Measurements from ENCODE around the gene PIGW. TPM values are rescaled to one million over a fixed set of nuclear protein-coding genes. Genes with fewer than 3 reads are reported as not detected.

PIGW gene
- total and polyA plus RNA-seq, 2 of the 8 experiments (the other 6 are each of a cell fraction or from before 2014, with no cell fraction given): 12.1 to 28.9 TPM

GRCh38 chr17:36544307-36545076, 9.7 kb downstream of the PIGW start, which contains the start of gene GGNBP2:
Gene GGNBP2 (plus strand): TSS chr17:36544919. CDS start chr17:36545725, 806 bp downstream.
- DNase-seq (ENCODE audit: low read depth in 1 of 2, low spot score in 2 of 2) (peak; percentile 46 to 95), FAIRE-seq (no peak)
- Histone ChIP-seq H4K8ac (ENCODE audit: extremely low read depth, insufficient read depth, low read length) (peak within 1 kb of the TSS; percentile 94), H3K79me2 (ENCODE audit: control insufficient read depth in 1 of 2, insufficient read depth in 2 of 2, low read length in 2 of 2) (peaks cover 6 to 42% of the 10 kb centered on the region in 2 experiments; a peak in 3 of 4 replicates), H4K20me1 (replicated peaks in 1 of 2; ENCODE audit: control insufficient read depth in 1 of 2, insufficient read depth in 2 of 2, low read length in 2 of 2) (peaks cover 0 to 5% of the 10 kb centered on the region in 2 experiments), H3K9ac (replicated peaks in 1 of 4; ENCODE audit: extremely low read depth in 1 of 4, low read depth in 3 of 4, low read length in 3 of 4) (peak within 1 kb of the TSS; percentile 84 to 92 (median 89)), H4K91ac (replicated peaks; ENCODE audit: insufficient read length, low read length) (peak within 1 kb of the TSS; percentile 95), H3K4me3 (ENCODE audit: extremely low read depth in 1 of 4, insufficient read depth in 2 of 4, low read depth in 3 of 4, low read length in 4 of 4) (peak within 1 kb of the TSS; percentile 73 to 99 (median 93)), H4K5ac (ENCODE audit: insufficient read length, low read depth, low read length) (peak within 1 kb of the TSS; percentile 98), H3K4me2 (ENCODE audit: insufficient read depth in 1 of 2, low read depth in 2 of 2, low read length in 2 of 2) (peak within 1 kb of the TSS; percentile 93 to 94), H2AK5ac (ENCODE audit: low read depth, low read length) (0 out of 2 replicates have a peak within 1 kb of the TSS, but pooled peaks have one; percentile 68), H3K9me3 (ENCODE audit: insufficient read depth in 2 of 2, low read depth in 1 of 2, low read length in 1 of 2) (no peaks in the 10 kb centered on the region), H2AFZ (ENCODE audit: low read length) (peak within 1 kb of the TSS; percentile 92), H3K14ac (ENCODE audit: insufficient read length) (peak within 1 kb of the TSS; percentile 37), H2BK120ac (replicated peaks; ENCODE audit: low read depth, low read length) (no peak within 1 kb of the TSS), H3K56ac (replicated peaks; ENCODE audit: insufficient read length, low read depth, low read length) (peak within 1 kb of the TSS; percentile 52), H3K23ac (ENCODE audit: insufficient read length) (no peak within 1 kb of the TSS), H2BK15ac (ENCODE audit: low read length) (peak within 1 kb of the TSS; percentile 61; the same call in 1 of the 2 replicates), H3K4ac (replicated peaks; ENCODE audit: insufficient read length, low read depth, low read length) (no peak within 1 kb of the TSS), H2BK20ac (ENCODE audit: low read length) (no peak within 1 kb of the TSS), H3K27me3 (replicated peaks in 1 of 4; ENCODE audit: control insufficient read depth in 3 of 4, extremely low read depth in 1 of 4, insufficient read depth in 3 of 4, low read length in 3 of 4) (no peaks in the 10 kb centered on the region), H3K4me1 (replicated peaks in 1 of 4; ENCODE audit: control insufficient read depth in 3 of 4, insufficient read depth in 4 of 4, low read length in 3 of 4) (peaks cover 0 to 5% (median 1%) of the 10 kb centered on the region in 4 experiments; a peak in 2 of 7 replicates), H2BK5ac (ENCODE audit: low read depth, low read length) (peak within 1 kb of the TSS; percentile 92), H3K27ac (ENCODE audit: low read depth, low read length) (peak within 1 kb of the TSS; percentile 94), H3K79me1 (ENCODE audit: low read depth, low read length) (peaks cover 6% of the 10 kb centered on the region), H2BK12ac (ENCODE audit: low read depth, low read length) (0 out of 2 replicates have a peak within 1 kb of the TSS, but pooled peaks have one; percentile 75), H3K18ac (ENCODE audit: extremely low read depth, low read length) (peak within 1 kb of the TSS; percentile 90), H3K36me3 (ENCODE audit: control insufficient read depth in 2 of 4, insufficient read depth in 4 of 4, low read length in 3 of 4) (no peaks in the 10 kb centered on the region), H3K23me2 (ENCODE audit: low read depth, low read length) (peaks cover 12% of the 10 kb centered on the region)
- ChIA-PET POLR2A (ENCODE audit: partially characterized antibody) (interaction anchor here (0.9 to 4.1 kb wide), 7 partner anchors 9 to 67 kb away, joined by 3 to 101 read pairs (median 5); partner anchors contain the start of genes DHRS11, MYO19 and PIGW), CTCF (ENCODE audit: partially characterized antibody) (interaction anchor here (0.8 kb wide), 1 partner anchor 30 kb away, joined by 3 read pairs; no protein-coding TSS in a partner anchor)
- 3% methylated on average over 27 of the region's 71 CpGs; no CpG with 5 or more reads in 1 of the 2 experiments for WGBS, 2 experiments (ENCODE audit: extremely low coverage in 1 of 2, insufficient coverage in 1 of 2, insufficient read length in 1 of 2, insufficient replicate concordance in 2 of 2, low coverage in 1 of 2, low lambda C conversion rate in 2 of 2, missing lambda C conversion rate in 1 of 2)
- TF ChIP-seq FOSL1 (IDR thresholded peaks at IDR 0.05; ENCODE audit: insufficient read depth, low read depth, low read length) (no peak), CTBP2 (IDR thresholded peaks at IDR 0.05; ENCODE audit: borderline replicate concordance, insufficient read depth, insufficient read length, low read length) (no peak), POLR2AphosphoS5 (IDR thresholded peaks at IDR 0.05; ENCODE audit: low read depth, low read length) (peak; percentile 69; the same call in 1 of the 2 replicates), KDM1A (IDR thresholded peaks at IDR 0.05; ENCODE audit: borderline replicate concordance, low read length) (0 out of 2 replicates have a peak, but pooled peaks have one; percentile 20), BACH1 (IDR thresholded peaks at IDR 0.05; ENCODE audit: low read length) (peak; percentile 32; the same call in 1 of the 2 replicates), POLR2A (IDR thresholded peaks at IDR 0.05; ENCODE audit: control extremely low read depth in 1 of 2, low read depth in 2 of 2, low read length in 2 of 2) (peak in 1 of 2 experiments; percentile 26; a peak in 2 of 3 replicates), TBP (IDR thresholded peaks at IDR 0.05; ENCODE audit: low read depth, low read length) (peak; percentile 42; the same call in 1 of the 2 replicates), RBBP5 (IDR thresholded peaks at IDR 0.05; ENCODE audit: borderline replicate concordance, low read depth, low read length) (peak; percentile 51; the same call in 1 of the 2 replicates), CREB1 (IDR thresholded peaks at IDR 0.05) (peak; percentile 13; the same call in 1 of the 2 replicates), TAF1 (IDR thresholded peaks at IDR 0.05; ENCODE audit: low read depth, low read length) (peak; percentile 60; the same call in 1 of the 2 replicates), BRCA1 (IDR thresholded peaks at IDR 0.05; ENCODE audit: low read depth, low read length) (peak; percentile 65; the same call in 1 of the 2 replicates), EGR1 (IDR thresholded peaks at IDR 0.05; ENCODE audit: borderline replicate concordance, low read depth, low read length) (peak; percentile 79; the same call in 1 of the 2 replicates)

Data from H1 (cell line).